Subcutaneous adipose tissue (tissue), 4 donors: Measurements from ENCODE around the gene LHFPL2. TPM values are rescaled to one million over a fixed set of nuclear protein-coding genes. Genes with fewer than 3 reads are reported as not detected.

Experiments used
- total RNA-seq, 4 donors: library from RNA; depleted of rRNA; stranded (reverse); fragments of >200 nt; gene quantifications; one replicate each; pipeline ENCODE4 v1.1.0, GENCODE V29; 2016
- TF ChIP-seq, protein P1 (sequence below): fragments of 450-650 bp; IDR thresholded peaks from one replicate; pipeline ENCODE4 v1.5.1; 2016; ENCODE audit warnings: low read depth, mild to moderate bottlenecking, control low read depth, antibody characterized with exemption, moderate library complexity

The LHFPL2 gene
- total RNA-seq, 4 donors from 2014 or later = 18.5 to 104 (median 30.0) TPM

DNA sequence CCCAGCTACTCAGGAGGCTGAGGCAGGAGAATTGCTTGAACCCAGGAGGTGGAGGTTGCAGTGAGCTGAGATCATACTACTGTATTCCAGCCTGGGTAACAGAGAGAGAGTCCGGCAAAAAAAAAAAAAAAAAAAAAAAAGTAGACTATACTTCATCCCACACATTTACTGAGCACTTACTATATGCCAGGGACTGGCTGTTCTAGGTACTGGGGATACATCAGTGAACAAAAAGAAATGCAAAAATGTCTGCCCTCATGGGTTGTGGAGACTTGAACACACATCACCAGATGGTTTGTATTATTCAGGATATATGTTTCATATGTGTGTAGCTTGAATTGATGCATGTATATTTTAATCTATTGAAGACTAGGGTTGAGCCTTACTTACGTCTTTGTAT, 2.9 kb upstream of the LHFPL2 start:
- TF ChIP-seq, protein P1, sequence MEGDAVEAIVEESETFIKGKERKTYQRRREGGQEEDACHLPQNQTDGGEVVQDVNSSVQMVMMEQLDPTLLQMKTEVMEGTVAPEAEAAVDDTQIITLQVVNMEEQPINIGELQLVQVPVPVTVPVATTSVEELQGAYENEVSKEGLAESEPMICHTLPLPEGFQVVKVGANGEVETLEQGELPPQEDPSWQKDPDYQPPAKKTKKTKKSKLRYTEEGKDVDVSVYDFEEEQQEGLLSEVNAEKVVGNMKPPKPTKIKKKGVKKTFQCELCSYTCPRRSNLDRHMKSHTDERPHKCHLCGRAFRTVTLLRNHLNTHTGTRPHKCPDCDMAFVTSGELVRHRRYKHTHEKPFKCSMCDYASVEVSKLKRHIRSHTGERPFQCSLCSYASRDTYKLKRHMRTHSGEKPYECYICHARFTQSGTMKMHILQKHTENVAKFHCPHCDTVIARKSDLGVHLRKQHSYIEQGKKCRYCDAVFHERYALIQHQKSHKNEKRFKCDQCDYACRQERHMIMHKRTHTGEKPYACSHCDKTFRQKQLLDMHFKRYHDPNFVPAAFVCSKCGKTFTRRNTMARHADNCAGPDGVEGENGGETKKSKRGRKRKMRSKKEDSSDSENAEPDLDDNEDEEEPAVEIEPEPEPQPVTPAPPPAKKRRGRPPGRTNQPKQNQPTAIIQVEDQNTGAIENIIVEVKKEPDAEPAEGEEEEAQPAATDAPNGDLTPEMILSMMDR = no peak

DNA sequence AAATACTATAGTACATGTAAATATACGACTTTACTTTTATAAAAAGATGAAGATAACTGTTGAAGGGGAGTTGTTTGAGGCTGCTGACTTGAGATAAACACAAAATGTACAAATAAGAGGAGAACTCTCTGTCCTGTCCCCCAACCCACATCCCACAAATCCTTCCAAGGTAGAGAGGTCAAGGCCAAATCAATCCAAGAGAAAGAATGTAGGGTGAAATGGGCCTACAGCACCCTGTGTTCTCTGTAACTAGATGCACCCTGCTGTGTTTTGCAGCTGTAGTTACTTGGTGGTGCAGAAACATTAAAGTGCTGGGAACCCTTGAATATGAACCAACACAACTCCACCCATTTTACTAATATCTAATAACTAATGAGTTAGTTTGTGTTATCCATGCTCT, 2.0 kb upstream of the LHFPL2 start:
- TF ChIP-seq, protein P1 = no peak

DNA sequence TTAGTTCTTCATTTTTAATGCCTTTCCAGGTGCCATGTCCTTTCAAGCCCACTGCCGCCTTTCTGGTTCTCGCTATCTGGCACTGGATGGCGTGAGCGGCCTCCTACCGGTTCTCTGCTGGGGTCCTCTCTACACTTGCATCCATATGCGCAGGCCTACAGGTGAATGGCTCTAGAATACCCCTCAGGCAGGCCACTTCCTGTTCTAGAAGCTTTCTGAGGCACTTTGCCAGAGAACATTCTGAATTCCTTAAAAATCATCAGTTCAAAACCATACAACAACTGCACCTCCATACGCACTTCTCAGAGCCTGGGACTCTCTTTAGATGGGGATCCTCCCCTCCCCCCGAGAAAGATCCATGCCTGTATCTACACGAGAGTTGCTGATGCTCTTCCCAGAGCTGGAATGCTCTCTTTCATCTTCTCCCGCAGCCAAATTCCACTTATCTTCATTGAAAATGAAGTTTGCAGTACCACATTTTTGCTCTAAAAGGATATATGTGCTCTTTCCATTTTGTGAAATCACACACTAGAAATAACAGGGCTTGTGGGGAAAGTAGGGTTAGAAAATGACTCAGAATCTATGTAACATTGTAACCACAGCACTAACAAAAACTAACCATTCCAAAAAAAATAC, 1.4 kb upstream of the LHFPL2 start:
- TF ChIP-seq, protein P1 = no peak

DNA sequence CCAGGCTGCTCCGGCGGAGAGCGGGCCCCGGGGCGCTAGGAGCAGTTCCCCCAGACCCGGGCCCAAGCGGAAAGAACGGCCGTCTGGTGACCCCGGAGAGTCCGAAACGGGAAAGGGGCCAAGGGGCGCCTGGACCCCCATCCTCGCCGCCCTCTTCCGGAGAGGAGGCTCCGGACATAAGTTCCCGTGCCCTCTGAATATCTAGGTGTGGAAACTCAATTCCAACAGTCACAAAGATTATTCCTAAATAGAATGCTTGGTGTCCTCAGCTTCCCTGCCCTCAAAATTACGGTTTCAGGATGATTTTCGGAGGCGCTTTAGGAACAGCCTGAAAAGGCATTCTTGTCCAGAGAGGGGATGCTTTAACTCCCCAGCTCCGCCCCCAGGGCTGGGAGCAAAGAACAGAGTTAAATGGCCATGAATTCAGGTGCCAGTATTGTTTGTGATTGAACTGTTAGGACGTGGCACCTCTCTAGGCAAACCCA, 681 bp upstream of the LHFPL2 start:
- TF ChIP-seq, protein P1 = no peak

DNA sequence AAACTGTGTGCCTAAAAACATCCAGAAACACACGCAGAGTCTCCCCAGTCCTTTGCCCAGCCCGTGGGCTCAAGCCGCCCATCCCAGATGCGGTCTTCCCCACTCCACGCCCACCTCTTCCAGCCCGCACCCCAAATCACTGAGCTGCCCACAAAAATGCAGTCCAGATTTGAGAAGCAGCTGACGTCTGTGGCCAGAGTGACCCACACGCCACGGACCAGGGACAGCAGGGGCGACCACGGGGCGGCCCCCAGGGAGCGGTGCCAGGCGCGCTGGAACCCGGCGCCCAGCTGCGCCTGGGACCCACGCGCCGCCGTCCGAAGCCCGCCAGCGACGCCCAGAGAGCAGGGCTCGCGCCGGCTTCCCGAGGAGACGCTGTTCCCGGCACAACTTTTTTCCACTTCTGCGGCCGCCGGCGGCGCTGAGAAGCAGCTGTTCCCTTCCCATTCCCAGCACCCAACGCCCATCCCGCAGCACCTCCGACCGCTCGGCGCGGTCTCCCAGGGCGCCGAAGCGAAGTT, 674 bp downstream of the LHFPL2 start:
- TF ChIP-seq, protein P1 = no peak

DNA sequence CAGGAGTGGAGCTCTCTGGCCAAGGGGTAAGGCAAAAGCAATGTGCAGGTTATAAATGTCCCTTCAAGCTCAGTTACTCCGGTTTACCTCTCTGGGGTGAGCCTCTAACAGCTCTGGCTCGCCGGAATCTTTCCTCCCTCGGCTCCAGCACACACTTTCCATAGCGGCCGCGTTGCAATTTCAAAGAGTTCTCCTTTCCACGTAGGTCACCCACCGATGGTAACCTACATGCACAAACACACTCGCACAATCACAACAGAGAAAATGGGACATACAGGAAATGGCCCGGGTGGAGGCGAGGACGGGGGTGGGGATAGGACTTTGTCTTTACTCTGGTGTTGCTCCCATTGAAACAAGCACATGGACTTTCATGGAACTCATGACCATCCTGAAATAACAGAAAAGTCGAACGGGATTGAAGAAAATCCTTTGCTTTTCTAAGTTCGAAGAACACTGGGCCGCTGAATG, 1.2 kb downstream of the LHFPL2 start:
- TF ChIP-seq, protein P1 = no peak

DNA sequence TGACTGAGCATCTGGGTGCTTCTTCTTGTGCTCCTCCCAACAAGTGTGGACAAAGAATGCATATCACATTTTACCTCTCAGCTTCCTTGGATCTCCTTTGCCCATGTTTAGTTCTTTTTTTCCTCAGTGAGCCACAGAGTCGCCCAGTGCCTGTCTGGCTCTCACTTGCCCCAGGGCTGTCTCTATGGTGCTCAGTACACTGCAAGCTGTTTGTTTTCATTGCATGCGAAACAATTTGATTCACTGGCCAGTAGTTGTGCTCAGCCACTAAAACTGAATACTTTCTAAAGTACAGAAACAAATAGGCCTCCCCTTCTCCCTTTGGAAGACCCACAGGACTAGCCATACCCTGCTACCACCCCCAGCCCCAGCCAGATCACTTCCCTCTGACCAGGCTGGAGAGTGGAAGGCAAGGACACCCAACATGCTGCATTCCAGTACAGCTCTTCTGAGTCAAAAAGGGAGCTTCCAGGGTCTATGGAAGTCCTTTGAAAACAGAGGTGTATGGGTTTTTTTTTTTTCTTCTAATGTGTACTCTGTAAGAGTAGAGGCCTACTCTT, 3.8 kb downstream of the LHFPL2 start:
- TF ChIP-seq, protein P1 = no peak
